ENCODE data around the gene MIAT.

GRCh38 chr22:26610072-26610958 is 47.1 kb upstream of the MIAT start:
- no peak for TF ChIP-seq CTCF (IDR thresholded peaks at IDR 0.05)
- no peak for TF ChIP-seq POLR2A (IDR thresholded peaks at IDR 0.05)

Data from esophagus squamous epithelium (tissue), 4 donors.